BJ (cell line): ENCODE results near the gene CLRN1. TPM values are rescaled to one million over a fixed set of nuclear protein-coding genes. Genes with fewer than 3 reads are reported as not detected.

Experiments used
- CTCF ChIA-PET: fragments of 350-600 bp; formaldehyde crosslinking; extraction: SDS; loops from one replicate; lab custom pipeline; 2021; ENCODE audit warnings: antibody characterized with exemption, inconsistent platforms; lab: Yijun Ruan, JAX
- POLR2A ChIA-PET: fragments of 300-600 bp; sonication (Branson Sonifier 250); formaldehyde crosslinking; extraction: SDS; loops from one replicate; lab custom pipeline; 2021; ENCODE audit warnings: antibody characterized with exemption; lab: Charles Lee
- DNase-seq: peaks from one replicate; pipeline ENCODE4 v3.0.0-alpha.2; 2011; ENCODE audit warnings: low read depth
- H3K27me3 ChIP-seq: 2 replicates; pipeline ENCODE4 v1.6.0; 2011; ENCODE audit warnings: low read length; ENCODE audit not compliant: control insufficient read depth, insufficient read depth
- H3K36me3 ChIP-seq: 2 replicates; pipeline ENCODE4 v1.5.1; 2011; ENCODE audit warnings: low read length; ENCODE audit not compliant: control insufficient read depth, insufficient read depth
- H3K4me3 ChIP-seq: 2 replicates; pipeline ENCODE4 v1.5.1; 2011; ENCODE audit warnings: low read depth, mild to moderate bottlenecking, control low read depth, low read length
- CTCF ChIP-seq: IDR thresholded peaks from 2 replicates; pipeline ENCODE4 v1.5.1; 2011; ENCODE audit warnings: low read depth, mild to moderate bottlenecking, control low read depth, inconsistent platforms, low read length, moderate library complexity; ENCODE audit not compliant: insufficient read depth
- polyA plus RNA-seq: library from polyadenylated mRNA; depleted of rRNA; stranded (reverse); fragments of >200 nt; gene quantifications from 2 replicates; pipeline ENCODE4 v1.2.3, GENCODE V29; 2011

CLRN1 gene
- polyA plus RNA-seq, 1 experiment, result not detected

GRCh38 chr3:150897592-150897991 lies 74.9 kb downstream of the CLRN1 start:
- Histone ChIP-seq H3K4me3 (no peak overlapping the region), H3K36me3 (no peaks in the 10 kb centered on the region), H3K27me3 (no peaks in the 10 kb centered on the region)
- ChIA-PET CTCF (interaction anchor here (0.7 kb wide), 1 partner anchor 329 kb away, joined by 5 read pairs; no protein-coding TSS in a partner anchor), POLR2A (interaction anchor here (0.6 kb wide), 1 partner anchor 135 kb away, joined by 5 read pairs; no protein-coding TSS in a partner anchor)
- no peak for DNase-seq
- TF ChIP-seq CTCF, result no peak

GRCh38 chr3:150890831-150891230 lies 81.7 kb downstream of the CLRN1 start:
- TF ChIP-seq CTCF, result no peak
- Histone ChIP-seq H3K36me3 (no peaks in the 10 kb centered on the region), H3K27me3 (no peaks in the 10 kb centered on the region), H3K4me3 (no peak overlapping the region)
- POLR2A ChIA-PET, result no interaction called here
- DNase-seq, result no peak
- CTCF ChIA-PET, result interaction anchor here (0.6 to 1.0 kb wide), 2 partner anchors 162 to 333 kb away, joined by 3 read pairs; no protein-coding TSS in a partner anchor

GRCh38 chr3:150890295-150890694 lies 82.2 kb downstream of the CLRN1 start:
- no peak for DNase-seq
- H3K36me3 ChIP-seq, result no peaks in the 10 kb centered on the region
- no peak overlapping the region for H3K4me3 ChIP-seq
- TF ChIP-seq CTCF, result no peak
- H3K27me3 ChIP-seq, result no peaks in the 10 kb centered on the region; the same call in 1 of the 2 replicates
- ChIA-PET CTCF (interaction anchor here (0.6 to 1.0 kb wide), 2 partner anchors 161 to 332 kb away, joined by 3 read pairs; no protein-coding TSS in a partner anchor), POLR2A (no interaction called here)

GRCh38 chr3:150889106-150889505 lies 83.4 kb downstream of the CLRN1 start:
- DNase-seq, result no peak
- POLR2A ChIA-PET, result interaction anchor here (0.6 kb wide), 1 partner anchor 223 kb away, joined by 3 read pairs; no protein-coding TSS in a partner anchor
- Histone ChIP-seq H3K36me3 (no peaks in the 10 kb centered on the region), H3K27me3 (no peaks in the 10 kb centered on the region; the same call in 1 of the 2 replicates), H3K4me3 (no peak overlapping the region)
- CTCF ChIA-PET, result interaction anchor here (1.0 to 2.3 kb wide), 2 partner anchors 64 to 101 kb away, joined by 3 to 7 read pairs; no protein-coding TSS in a partner anchor
- TF ChIP-seq CTCF, result no peak

- ChIA-PET CTCF (no interaction called here), POLR2A (no interaction called here)
- Histone ChIP-seq H3K36me3 (no peaks in the 10 kb centered on the region), H3K4me3 (no peak overlapping the region), H3K27me3 (peaks cover 2% of the 10 kb centered on the region)
- DNase-seq, result no peak
- no peak for TF ChIP-seq CTCF
Measured at GRCh38 chr3:150887031-150887430, 85.5 kb downstream of the CLRN1 start.
